HCT116 (cell line): Measurements from ENCODE around the gene OSBPL8. TPM values are rescaled to one million over a fixed set of nuclear protein-coding genes. Genes with fewer than 3 reads are reported as not detected.

Source experiments
- ATAC-seq: fragments of 200-7000 bp; cut with Tn5 transposase; 2 replicates; pipeline ENCODE4 v1.9.1; 2020; ENCODE audit warnings: mild to moderate bottlenecking, moderate library complexity
- BruUV-seq: library from RNA; stranded (reverse); fragments of 400-500 nt; replicated peaks from 2 replicates; lab custom pipeline; 2021; lab: Mats Ljungman, UMichigan
- CTCF ChIA-PET: fragments of 300-600 bp; sonication (Branson Sonifier 250); formaldehyde crosslinking; loops from one replicate; lab custom pipeline; 2021; ENCODE audit warnings: antibody characterized with exemption; lab: Charles Lee
- POLR2A ChIA-PET: fragments of 300-600, 350-600 bp; sonication (Branson Sonifier 250); formaldehyde crosslinking; loops from one replicate; lab custom pipeline; 2021; ENCODE audit warnings: antibody characterized with exemption; lab: Charles Lee
- RAD21 ChIA-PET, 2 experiments: fragments of 300-600 bp; sonication (Branson Sonifier 250); formaldehyde crosslinking; loops; one replicate each; lab custom pipeline; 2023; ENCODE audit warnings: low total read pairs in 2 of 2; ENCODE audit not compliant: uncharacterized antibody in 2 of 2, unreplicated experiment in 2 of 2, low non-redundant PET in 1 of 2; lab: Charles Lee
- DNase-seq: peaks from one replicate; pipeline ENCODE4 v3.0.0-alpha.2; 2010; ENCODE audit warnings: low read depth, low spot score
- H2AFZ ChIP-seq: fragments of 200-600 bp; shearing (Covaris generic), sonication (generic); 2 replicates; pipeline ENCODE4 v1.6.1; 2017; ENCODE audit warnings: low read depth, mixed run types, mixed read lengths, antibody characterized with exemption, low read length; ENCODE audit not compliant: poor library complexity, severe bottlenecking
- H3K27ac ChIP-seq: 2 replicates; pipeline ENCODE4 v1.5.1; 2012; ENCODE audit warnings: low read depth, low read length
- H3K27me3 ChIP-seq: fragments of 200-600 bp; sonication (generic); 2 replicates; pipeline ENCODE4 v1.6.1; 2016; ENCODE audit warnings: mixed run types, low read length, mixed read lengths; ENCODE audit not compliant: insufficient read depth
- H3K36me3 ChIP-seq, 2 experiments: fragments of 200-500 bp in 1 of 2; fragments of 200-600 bp in 1 of 2; sonication (Bioruptor generic) in 1 of 2; sonication (generic) in 1 of 2; 2 replicates each; pipeline versions ENCODE4 v1.5.1 to v1.6.1; 2014 to 2016; ENCODE audit warnings: low read length in 2 of 2, inconsistent platforms in 1 of 2, mixed read lengths in 1 of 2, mixed run types in 1 of 2; ENCODE audit not compliant: insufficient read depth in 2 of 2, control insufficient read depth in 1 of 2
- H3K4me1 ChIP-seq, 2 experiments: fragments of 200-600 bp in 1 of 2; sonication (generic) in 1 of 2; 2 replicates each; pipeline versions ENCODE4 v1.5.1 to v1.6.1; 2012 to 2017; ENCODE audit warnings: low read length in 2 of 2, inconsistent platforms in 1 of 2, mild to moderate bottlenecking in 1 of 2, mixed read lengths in 1 of 2, mixed run types in 1 of 2, moderate library complexity in 1 of 2; ENCODE audit not compliant: insufficient read depth in 2 of 2, control insufficient read depth in 1 of 2
- H3K4me2 ChIP-seq: fragments of 200-600 bp; sonication (generic); 2 replicates; pipeline ENCODE4 v1.6.1; 2017; ENCODE audit warnings: mixed run types, low read length, mixed read lengths
- H3K4me3 ChIP-seq, 2 experiments: fragments of 200-600 bp in 1 of 2; sonication (generic) in 1 of 2; replicated peaks in 1 of 2; 2 replicates each; pipeline ENCODE4 v1.5.1; 2011 to 2016; ENCODE audit warnings: low read length in 2 of 2, control low read depth in 1 of 2, low read depth in 1 of 2, mild to moderate bottlenecking in 1 of 2, mixed read lengths in 1 of 2, mixed run types in 1 of 2
- H3K79me2 ChIP-seq: fragments of 200-600 bp; sonication (generic); 2 replicates; pipeline ENCODE4 v1.6.1; 2017; ENCODE audit warnings: mild to moderate bottlenecking, mixed run types, low read length, moderate library complexity, mixed read lengths; ENCODE audit not compliant: insufficient read depth
- H3K9ac ChIP-seq: fragments of 200-600 bp; sonication (generic); 2 replicates; pipeline ENCODE4 v1.6.1; 2016; ENCODE audit warnings: low read length, mixed read lengths
- H3K9me2 ChIP-seq: fragments of 200-600 bp; sonication (generic), shearing (Covaris generic); 2 replicates; pipeline ENCODE4 v1.6.1; 2017; ENCODE audit warnings: mixed run types, mild to moderate bottlenecking, moderate library complexity; ENCODE audit not compliant: insufficient read depth
- H3K9me3 ChIP-seq, 2 experiments: fragments of 200-500 bp in 1 of 2; fragments of 200-600 bp in 1 of 2; sonication (Bioruptor generic) in 1 of 2; sonication (generic) in 1 of 2; 2 replicates each; pipeline ENCODE4 v1.6.1; 2014 to 2017; ENCODE audit warnings: low read length in 2 of 2, mixed read lengths in 2 of 2, inconsistent platforms in 1 of 2, low read depth in 1 of 2, mild to moderate bottlenecking in 1 of 2, mixed run types in 1 of 2, moderate library complexity in 1 of 2; ENCODE audit not compliant: control insufficient read depth in 1 of 2, insufficient read depth in 1 of 2
- H4K20me1 ChIP-seq: fragments of 200-600 bp; sonication (generic), shearing (Covaris generic); 2 replicates; pipeline ENCODE4 v1.6.1; 2017; ENCODE audit warnings: mixed run types, mild to moderate bottlenecking, moderate library complexity; ENCODE audit not compliant: insufficient read depth
- ATF3 ChIP-seq: IDR thresholded peaks from 2 replicates; pipeline ENCODE4 v1.6.1; 2012
- CBX3 ChIP-seq: IDR thresholded peaks from 2 replicates; pipeline ENCODE4 v1.6.1; 2012; ENCODE audit warnings: low read depth
- CTCF ChIP-seq, 3 experiments: fragments of 200-600 bp in 1 of 3; sonication (generic) in 1 of 3; IDR thresholded peaks in 2 of 3; conservative IDR thresholded peaks in 1 of 3; 2 replicates each; pipeline ENCODE4 v1.5.1; 2012 to 2017; ENCODE audit warnings: low read depth in 2 of 3, low read length in 2 of 3, antibody characterized with exemption in 1 of 3, borderline replicate concordance in 1 of 3, control low read depth in 1 of 3, mild to moderate bottlenecking in 1 of 3, mixed read lengths in 1 of 3, mixed run types in 1 of 3, moderate library complexity in 1 of 3; ENCODE audit not compliant: insufficient read depth in 1 of 3
- EGR1 ChIP-seq: IDR thresholded peaks from 2 replicates; pipeline ENCODE4 v1.6.1; 2012; ENCODE audit warnings: low read depth
- ELF1 ChIP-seq: IDR thresholded peaks from 2 replicates; pipeline ENCODE4 v1.6.1; 2012; ENCODE audit warnings: low read depth, borderline replicate concordance
- EZH2 ChIP-seq: fragments of 200-600 bp; sonication (generic); IDR thresholded peaks from 2 replicates; pipeline ENCODE4 v1.6.1; 2017; ENCODE audit warnings: antibody characterized with exemption, mixed run types
- EZH2phosphoT487 ChIP-seq: fragments of 200-600 bp; IDR thresholded peaks from 2 replicates; pipeline ENCODE4 v1.6.1; 2018; ENCODE audit warnings: antibody characterized with exemption, borderline replicate concordance
- FOSL1 ChIP-seq: IDR thresholded peaks from 2 replicates; pipeline ENCODE4 v1.6.1; 2012; ENCODE audit warnings: low read depth
- JUND ChIP-seq: IDR thresholded peaks from 2 replicates; pipeline ENCODE4 v1.6.1; 2012
- MAX ChIP-seq: IDR thresholded peaks from 2 replicates; pipeline ENCODE4 v1.6.1; 2012
- POLR2A ChIP-seq: IDR thresholded peaks from 2 replicates; pipeline ENCODE4 v1.7.0; 2011; ENCODE audit warnings: borderline replicate concordance; ENCODE audit not compliant: insufficient read depth, insufficient read length; ENCODE audit errors: extremely low read depth
- POLR2AphosphoS5 ChIP-seq: IDR thresholded peaks from 2 replicates; pipeline ENCODE4 v1.6.1; 2011; ENCODE audit warnings: mild to moderate bottlenecking, low read depth, low read length, moderate library complexity
- REST ChIP-seq: IDR thresholded peaks from 2 replicates; pipeline ENCODE4 v1.6.1; 2012; ENCODE audit warnings: low read depth
- SIN3A ChIP-seq: IDR thresholded peaks from 2 replicates; pipeline ENCODE4 v1.6.1; 2012; ENCODE audit warnings: low read depth
- SP1 ChIP-seq: IDR thresholded peaks from 2 replicates; pipeline ENCODE4 v1.6.1; 2012; ENCODE audit warnings: low read depth
- TCF7L2 ChIP-seq: IDR thresholded peaks from 2 replicates; pipeline ENCODE4 v1.7.0; 2011; ENCODE audit warnings: borderline replicate concordance, inconsistent platforms; ENCODE audit not compliant: insufficient read depth, insufficient read length; ENCODE audit errors: extremely low read depth
- YY1 ChIP-seq: IDR thresholded peaks from 2 replicates; pipeline ENCODE4 v1.6.1; 2011; ENCODE audit warnings: low read length, low read depth, moderate library complexity, mild to moderate bottlenecking; ENCODE audit not compliant: insufficient replicate concordance; ENCODE audit errors: extremely low read depth
- ZBTB33 ChIP-seq: IDR thresholded peaks from 2 replicates; pipeline ENCODE4 v1.6.1; 2011; ENCODE audit warnings: mild to moderate bottlenecking, low read length, moderate library complexity; ENCODE audit not compliant: insufficient replicate concordance; ENCODE audit errors: extremely low read depth
- ZFX ChIP-seq: fragments of 450-650 bp; IDR thresholded peaks from 2 replicates; pipeline ENCODE4 v1.6.1; 2017
- ZNF274 ChIP-seq: fragments of 200-500 bp; sonication (Bioruptor generic); IDR thresholded peaks from 2 replicates; pipeline ENCODE4 v1.6.1; 2014; ENCODE audit warnings: mild to moderate bottlenecking, low read depth, low read length, inconsistent platforms
- intact Hi-C: fragments of 100-400 bp; cut with micrococcal nuclease; formaldehyde crosslinking; loops from 2 replicates; pipeline ENCODE4 v1.10.0; 2022
- total RNA-seq: library from RNA; stranded (reverse); gene quantifications from one replicate; pipeline ENCODE4 v1.2.1, GENCODE V29; 2021; ENCODE audit not compliant: unreplicated experiment

OSBPL8 gene
- total RNA-seq, 1 experiment from 2014 or later: 115 TPM

GRCh38 chr12:76444408-76444984 is 115.1 kb downstream of the OSBPL8 start:
- H3K4me3 ChIP-seq: no peak overlapping the region
- DNase-seq: no peak
- H3K9me3 ChIP-seq: no peaks in the 10 kb centered on the region
- H3K4me2 ChIP-seq: no peak overlapping the region
- TF ChIP-seq POLR2AphosphoS5: no peak
- TF ChIP-seq CTCF (IDR thresholded peaks at IDR 0.05 in 2 of 3, conservative IDR thresholded peaks at IDR 0.05 in 1 of 3; ENCODE audit: borderline replicate concordance in 1 of 3, insufficient read depth in 1 of 3, low read depth in 2 of 3, low read length in 2 of 3): no peak
- no peak for TF ChIP-seq ELF1
- no peak for TF ChIP-seq EGR1
- no peak for TF ChIP-seq EZH2phosphoT487
- no peak for TF ChIP-seq POLR2A
- TF ChIP-seq YY1: no peak
- no peak for TF ChIP-seq SIN3A
- no peak for TF ChIP-seq ZFX
- no peak for TF ChIP-seq ATF3
- TF ChIP-seq ZBTB33: no peak
- TF ChIP-seq FOSL1: no peak
- no peak for TF ChIP-seq CBX3
- no peak for TF ChIP-seq ZNF274
- TF ChIP-seq TCF7L2: no peak
- no peak for TF ChIP-seq SP1
- no peak for TF ChIP-seq EZH2
- no peak for TF ChIP-seq REST
- TF ChIP-seq JUND: no peak
- TF ChIP-seq MAX: no peak
- TF ChIP-seq, all 23 proteins: peak for 0
- Histone ChIP-seq H3K9ac (no peak overlapping the region), H3K27ac (no peak overlapping the region), H3K9me2 (no peaks in the 10 kb centered on the region; the same call in 1 of the 2 replicates), H3K36me3 (no peaks in the 10 kb centered on the region), H3K4me1 (peaks cover 4 to 6% of the 10 kb centered on the region in 2 experiments; a peak in 3 of 4 replicates), H3K27me3 (no peaks in the 10 kb centered on the region), H2AFZ (no peak overlapping the region), H4K20me1 (0 out of 2 replicates have a peak, but pooled peaks cover 5% of the 10 kb centered on the region), H3K79me2 (peaks cover 41% of the 10 kb centered on the region)
- no TSS peak for BruUV-seq
- CTCF ChIA-PET: no interaction called here
- RAD21 ChIA-PET: no interaction called here
- no peak for ATAC-seq
- intact Hi-C loops: no loop called here
- POLR2A ChIA-PET: no interaction called here
